Gastrocnemius medialis (tissue), 4 donors: ENCODE data around the gene EIF4E3.

Experiments used
- POLR2A ChIP-seq, 2 donors: fragments of 450-650 bp; IDR thresholded peaks; one replicate each; pipeline ENCODE4 v1.6.1; 2017; ENCODE audit warnings: antibody characterized with exemption in 2 of 2, mild to moderate bottlenecking in 2 of 2, moderate library complexity in 2 of 2
- TF ChIP-seq, protein P1 (sequence below), 5 experiments: fragments of 450-650 bp in 3 of 5; fragments of 200-600 bp in 2 of 5; sonication (generic) in 2 of 5; IDR thresholded peaks in 4 of 5; conservative IDR thresholded peaks in 1 of 5; 1 replicate in 4 of 5; 2 replicates in 1 of 5; pipeline ENCODE4 v1.5.1; 2016 to 2019; ENCODE audit warnings: antibody characterized with exemption in 5 of 5, mild to moderate bottlenecking in 3 of 5, moderate library complexity in 3 of 5

DNA sequence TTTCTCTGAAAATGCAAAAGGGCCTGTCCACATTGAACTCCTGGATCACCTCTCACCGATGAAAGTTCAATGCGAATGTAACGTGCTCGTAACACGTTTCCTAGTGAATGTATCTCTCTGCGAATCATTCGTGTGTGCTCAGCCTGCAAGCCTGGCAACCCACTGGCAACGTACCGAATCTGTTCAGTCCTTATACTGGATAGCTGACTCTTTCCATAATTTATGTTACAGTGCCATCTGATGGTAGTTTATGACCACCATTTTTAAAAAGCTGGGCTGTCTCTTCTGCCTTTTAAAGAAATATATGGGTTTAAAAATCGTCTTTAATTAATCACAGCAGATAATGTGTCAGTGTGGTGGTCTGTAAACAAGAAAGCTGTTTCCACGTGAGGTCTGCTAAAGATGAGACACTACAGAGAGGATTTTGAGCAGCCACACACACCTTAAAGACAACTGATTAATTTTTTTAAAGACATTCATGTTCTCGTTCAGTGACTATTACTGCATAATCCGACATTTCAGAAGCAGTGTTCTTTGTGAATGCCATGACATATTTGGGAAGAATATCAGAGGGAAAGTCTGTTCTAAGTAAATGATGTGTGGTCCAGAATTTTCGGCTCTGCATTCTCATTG lies 72.3 kb downstream of the EIF4E3 start:
- no peak for TF ChIP-seq POLR2A (IDR thresholded peaks at IDR 0.05)
- TF ChIP-seq, protein P1, sequence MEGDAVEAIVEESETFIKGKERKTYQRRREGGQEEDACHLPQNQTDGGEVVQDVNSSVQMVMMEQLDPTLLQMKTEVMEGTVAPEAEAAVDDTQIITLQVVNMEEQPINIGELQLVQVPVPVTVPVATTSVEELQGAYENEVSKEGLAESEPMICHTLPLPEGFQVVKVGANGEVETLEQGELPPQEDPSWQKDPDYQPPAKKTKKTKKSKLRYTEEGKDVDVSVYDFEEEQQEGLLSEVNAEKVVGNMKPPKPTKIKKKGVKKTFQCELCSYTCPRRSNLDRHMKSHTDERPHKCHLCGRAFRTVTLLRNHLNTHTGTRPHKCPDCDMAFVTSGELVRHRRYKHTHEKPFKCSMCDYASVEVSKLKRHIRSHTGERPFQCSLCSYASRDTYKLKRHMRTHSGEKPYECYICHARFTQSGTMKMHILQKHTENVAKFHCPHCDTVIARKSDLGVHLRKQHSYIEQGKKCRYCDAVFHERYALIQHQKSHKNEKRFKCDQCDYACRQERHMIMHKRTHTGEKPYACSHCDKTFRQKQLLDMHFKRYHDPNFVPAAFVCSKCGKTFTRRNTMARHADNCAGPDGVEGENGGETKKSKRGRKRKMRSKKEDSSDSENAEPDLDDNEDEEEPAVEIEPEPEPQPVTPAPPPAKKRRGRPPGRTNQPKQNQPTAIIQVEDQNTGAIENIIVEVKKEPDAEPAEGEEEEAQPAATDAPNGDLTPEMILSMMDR (IDR thresholded peaks at IDR 0.05 in 4 of 5, conservative IDR thresholded peaks at IDR 0.05 in 1 of 5) = peak; percentile 8 to 50 (median 32)
